ENCODE results near the gene CSHL1.

The CSHL1 gene

DNA sequence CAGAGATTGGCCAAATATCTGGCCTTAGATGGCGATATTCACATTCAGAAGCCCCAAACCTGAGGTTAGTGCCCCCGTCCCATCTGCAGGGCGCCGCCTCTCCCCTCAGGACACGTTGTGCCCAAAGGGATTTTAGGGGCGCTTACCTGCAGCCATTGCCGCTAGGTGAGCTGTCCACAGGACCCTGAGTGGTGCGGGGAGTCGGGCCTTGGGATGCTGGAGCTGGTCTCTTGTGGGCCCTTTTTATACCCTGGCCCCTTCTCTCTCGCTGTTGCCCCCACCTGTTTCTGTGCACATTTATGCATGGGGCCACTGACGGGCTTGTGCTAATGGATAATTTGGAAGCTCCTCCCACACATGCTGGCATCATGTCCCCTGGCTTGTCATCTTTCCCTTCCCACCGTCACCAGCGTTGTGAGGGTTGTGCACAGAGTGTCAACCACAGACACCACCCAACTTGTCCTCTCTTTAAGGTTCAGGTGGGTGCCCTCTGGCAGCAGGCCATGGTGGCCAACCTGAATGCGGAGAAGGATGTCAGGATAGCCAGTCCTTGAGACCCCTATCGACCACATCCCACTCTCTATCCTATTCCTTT is at the start of gene CSHL1:
CSHL1 (minus strand) TSS at position 218 of the 595 bp plus-strand sequence; CDS start at position 156, 62 bp downstream.
- no peak for DNase-seq (ENCODE audit: insufficient read length, low spot score)
- TF ChIP-seq POLR2A (IDR thresholded peaks at IDR 0.05; ENCODE audit: low read depth, low read length) = no peak
- no peak for FAIRE-seq

GRCh38 chr17:63960430-63960829 is 49.4 kb upstream of the CSHL1 start:
- FAIRE-seq (no peak), DNase-seq (ENCODE audit: insufficient read length, low spot score) (no peak)
- TF ChIP-seq POLR2A (IDR thresholded peaks at IDR 0.05; ENCODE audit: low read depth, low read length) = no peak

DNA sequence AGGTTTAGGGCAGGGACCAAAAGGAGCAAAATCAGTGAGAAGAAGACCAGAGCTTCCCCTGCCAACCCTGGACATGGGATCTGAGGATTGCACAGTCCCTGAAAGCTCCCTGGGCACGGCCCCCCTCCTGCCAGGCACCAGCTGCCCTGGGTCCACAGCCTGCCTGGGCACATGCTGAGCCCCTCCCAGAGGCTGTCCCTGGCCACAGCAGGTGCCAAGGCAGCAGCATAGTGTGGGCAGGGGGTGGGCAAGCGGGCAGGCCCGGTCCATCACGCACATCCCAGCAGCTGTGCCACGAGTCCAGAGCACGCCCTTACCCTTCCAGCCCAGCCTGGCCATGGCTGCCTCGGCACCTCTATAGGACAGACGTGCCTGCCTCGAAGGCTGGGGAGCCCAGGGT is 48.9 kb upstream of the CSHL1 start:
- FAIRE-seq (no peak), DNase-seq (ENCODE audit: insufficient read length, low spot score) (no peak)
- TF ChIP-seq POLR2A (IDR thresholded peaks at IDR 0.05; ENCODE audit: low read depth, low read length) = no peak

- no peak for TF ChIP-seq POLR2A (IDR thresholded peaks at IDR 0.05; ENCODE audit: low read depth, low read length)
- DNase-seq (ENCODE audit: insufficient read length, low spot score) = peak; percentile 79
- peak; percentile 33 for FAIRE-seq
Observed at GRCh38 chr17:63956296-63956920, 45.4 kb upstream of the CSHL1 start.

DNA sequence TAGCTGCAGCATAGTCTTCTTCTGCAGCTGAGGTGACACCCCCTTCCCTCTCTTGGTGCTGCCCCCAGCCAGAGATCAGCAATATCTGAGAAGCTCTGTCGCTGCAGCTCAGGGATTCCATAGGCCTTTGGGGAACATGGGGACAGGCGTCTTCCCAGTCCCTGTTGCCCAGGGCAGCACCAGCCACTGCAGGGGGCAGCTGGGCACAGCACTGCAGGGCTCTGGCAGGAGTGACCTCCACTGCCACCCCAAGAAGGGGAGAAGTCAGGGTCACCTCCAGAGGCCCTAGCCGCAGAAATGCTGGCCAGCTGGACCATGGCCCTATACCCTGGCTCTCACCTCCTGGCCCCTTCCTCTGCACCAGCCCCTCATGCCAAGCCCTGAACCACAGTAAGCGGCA is 44.7 kb upstream of the CSHL1 start:
- no peak for TF ChIP-seq POLR2A (IDR thresholded peaks at IDR 0.05; ENCODE audit: low read depth, low read length)
- no peak for FAIRE-seq

GRCh38 chr17:63955232-63955631 is 44.2 kb upstream of the CSHL1 start:
- FAIRE-seq (no peak), DNase-seq (ENCODE audit: insufficient read length, low spot score) (no peak)
- TF ChIP-seq POLR2A (IDR thresholded peaks at IDR 0.05; ENCODE audit: low read depth, low read length) = no peak

More for the DNA sequence above, 44.7 kb upstream of the CSHL1 start:
- no peak for DNase-seq (ENCODE audit: insufficient read length, low spot score)

- FAIRE-seq (no peak), DNase-seq (ENCODE audit: insufficient read length, low spot score) (no peak)
- no peak for TF ChIP-seq POLR2A (IDR thresholded peaks at IDR 0.05; ENCODE audit: low read depth, low read length)
Observed at GRCh38 chr17:63954402-63955063, 43.5 kb upstream of the CSHL1 start.

DNA sequence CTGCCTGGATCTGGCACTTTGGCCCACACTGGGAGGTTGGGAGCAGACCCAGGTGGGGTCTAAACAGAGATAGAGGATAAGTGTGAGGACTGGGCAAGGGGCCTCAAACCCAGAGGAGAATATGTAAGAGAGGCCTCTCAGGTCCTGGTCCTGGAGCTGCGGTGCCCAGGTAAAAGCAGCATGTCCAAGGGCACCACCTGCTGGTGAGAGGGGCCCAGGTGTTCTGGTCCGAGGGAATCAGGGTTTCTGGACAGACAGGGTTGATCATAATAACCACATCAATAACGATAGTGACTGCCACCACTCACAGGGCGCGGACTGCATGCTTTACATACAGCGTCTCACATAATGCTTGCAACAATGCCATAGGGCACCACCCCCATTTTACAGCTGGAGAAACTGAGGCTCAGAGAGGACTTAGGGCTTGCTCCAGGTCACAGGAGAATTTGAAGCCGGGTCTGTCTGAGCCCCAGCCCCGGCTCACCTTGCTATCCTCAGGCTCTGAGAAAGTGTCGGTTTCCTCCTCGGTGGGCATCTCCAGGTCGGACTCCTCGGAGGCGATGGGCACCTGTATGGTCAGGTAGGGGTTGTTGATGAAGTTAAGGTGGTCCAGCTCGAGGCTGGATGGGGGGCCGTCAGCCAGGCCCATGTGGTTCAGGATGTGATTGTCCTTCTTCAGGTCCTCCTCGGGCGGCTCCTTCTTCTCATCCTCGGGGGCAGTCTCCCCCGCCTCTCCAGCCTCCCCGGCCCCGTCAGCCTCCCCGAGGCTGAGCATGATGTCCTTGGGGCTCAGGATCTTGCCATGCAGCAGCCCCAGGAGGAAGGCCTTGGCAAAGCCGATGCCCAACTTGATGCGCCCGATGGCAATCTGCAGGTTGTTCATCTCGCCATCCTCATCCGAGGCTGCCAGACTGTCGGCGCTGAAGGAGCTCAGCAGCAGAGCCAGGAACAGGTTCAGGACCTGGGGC is 40.2 kb upstream of the CSHL1 start:
- DNase-seq (ENCODE audit: insufficient read length, low spot score) (no peak), FAIRE-seq (no peak)
- TF ChIP-seq POLR2A (IDR thresholded peaks at IDR 0.05; ENCODE audit: low read depth, low read length) = no peak

GRCh38 chr17:63949576-63950250 is 38.7 kb upstream of the CSHL1 start:
- no peak for TF ChIP-seq POLR2A (IDR thresholded peaks at IDR 0.05; ENCODE audit: low read depth, low read length)
- no peak for FAIRE-seq
- no peak for DNase-seq (ENCODE audit: insufficient read length, low spot score)

DNA sequence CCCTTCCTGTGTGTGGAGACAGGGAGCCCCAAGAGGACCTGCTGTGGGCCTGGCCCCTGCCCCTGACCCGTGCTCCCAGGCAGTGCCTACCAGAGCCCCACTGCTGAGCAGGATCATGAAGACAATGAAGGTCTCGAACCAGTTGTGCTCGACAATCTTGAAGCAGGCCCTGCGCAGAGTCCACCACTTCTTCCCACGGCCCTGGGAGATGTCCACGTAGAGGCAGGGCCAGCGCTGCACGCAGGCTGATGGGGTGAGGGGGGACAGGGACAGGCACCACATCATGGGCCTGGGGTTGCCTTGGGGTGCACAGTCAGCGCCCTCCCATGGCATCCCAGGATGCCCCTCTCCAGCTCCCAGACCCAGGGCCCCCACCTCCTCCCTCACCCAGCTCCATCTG is 37.5 kb upstream of the CSHL1 start:
- FAIRE-seq = no peak
- DNase-seq (ENCODE audit: insufficient read length, low spot score) = no peak
- no peak for TF ChIP-seq POLR2A (IDR thresholded peaks at IDR 0.05; ENCODE audit: low read depth, low read length)

DNA sequence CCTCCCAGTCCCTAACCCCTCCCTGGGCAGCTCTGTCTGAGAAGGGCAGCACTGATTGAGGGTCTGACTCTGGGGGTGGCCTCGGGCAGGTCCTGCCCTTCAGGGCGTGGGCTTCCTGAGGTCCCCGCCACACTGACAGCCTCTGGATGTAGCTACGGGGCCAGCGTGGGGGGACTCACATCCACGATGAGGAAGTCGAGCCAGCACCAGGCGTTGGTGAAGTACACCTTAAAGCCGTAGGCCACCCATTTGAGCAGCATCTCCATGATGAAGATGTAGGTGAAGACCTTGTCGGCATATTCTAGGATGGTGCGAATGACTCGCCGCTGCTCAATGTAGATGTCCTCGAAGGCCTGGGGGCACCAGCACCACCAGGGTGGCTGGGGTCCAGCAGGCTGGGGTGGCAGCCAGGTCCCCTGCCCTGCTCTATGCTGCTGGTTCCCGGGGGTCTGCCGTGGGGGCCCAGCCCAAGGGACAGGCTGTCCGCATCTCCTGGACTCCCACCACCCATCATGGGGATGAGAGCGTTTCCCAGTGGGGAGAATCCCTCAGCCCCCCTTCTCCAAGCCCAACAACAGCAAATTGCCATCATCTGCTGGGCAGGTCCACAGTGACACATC is 36.8 kb upstream of the CSHL1 start:
- TF ChIP-seq POLR2A (IDR thresholded peaks at IDR 0.05; ENCODE audit: low read depth, low read length) = no peak
- DNase-seq (ENCODE audit: insufficient read length, low spot score) (no peak), FAIRE-seq (no peak)

- FAIRE-seq (no peak), DNase-seq (ENCODE audit: insufficient read length, low spot score) (peak; percentile 92)
- TF ChIP-seq POLR2A (IDR thresholded peaks at IDR 0.05; ENCODE audit: low read depth, low read length) = no peak
Observed at GRCh38 chr17:63946440-63947363, 35.6 kb upstream of the CSHL1 start.
